H7 (cell line): ENCODE data around the gene LPAR1. TPM values are rescaled to one million over a fixed set of nuclear protein-coding genes. Genes with fewer than 3 reads are reported as not detected.

Experiments used
- DNase-seq: peaks from one replicate; pipeline ENCODE4 v3.0.0; 2012
- H3K27me3 ChIP-seq: 2 replicates; pipeline ENCODE4 v1.6.0; 2011; ENCODE audit warnings: mild to moderate bottlenecking, low read length; ENCODE audit not compliant: control insufficient read depth, insufficient read depth
- H3K36me3 ChIP-seq: replicated peaks from 2 replicates; pipeline ENCODE4 v1.5.1; 2011; ENCODE audit warnings: low read length; ENCODE audit not compliant: control insufficient read depth, insufficient read depth
- H3K4me3 ChIP-seq: 2 replicates; pipeline ENCODE4 v1.5.1; 2011; ENCODE audit warnings: low read depth, mild to moderate bottlenecking, control low read depth, low read length, moderate library complexity; ENCODE audit not compliant: insufficient read depth
- total RNA-seq: library from RNA; depleted of rRNA; stranded (reverse); fragments of >200 nt; shearing (Covaris generic); gene quantifications from 2 replicates; pipeline ENCODE4 v1.2.3, GENCODE V29; 2014

The LPAR1 gene
- total RNA-seq, 1 experiment from 2014 or later = 7.1 TPM

DNA sequence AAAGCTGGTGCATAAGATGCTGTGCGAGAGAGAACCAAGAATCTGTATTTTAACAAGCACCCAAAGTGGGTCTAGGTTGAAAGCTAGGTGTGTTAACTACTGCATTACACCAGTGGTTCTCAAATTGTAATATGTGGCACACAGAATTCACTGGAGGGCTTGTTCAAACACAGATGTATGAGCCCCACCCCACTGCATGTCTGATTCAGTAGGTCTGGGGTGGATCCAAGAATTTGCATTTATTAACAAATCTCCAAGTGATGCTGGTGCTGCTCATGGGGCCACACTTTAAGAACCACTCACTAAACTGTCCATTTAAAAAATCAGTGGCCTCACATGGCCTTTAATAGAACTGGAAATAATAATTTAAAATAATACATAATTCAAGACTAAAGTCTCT, 40.4 kb downstream of the LPAR1 start:
- Histone ChIP-seq H3K4me3 (no peak overlapping the region), H3K36me3 (no peaks in the 10 kb centered on the region), H3K27me3 (no peaks in the 10 kb centered on the region)
- no peak for DNase-seq

DNA sequence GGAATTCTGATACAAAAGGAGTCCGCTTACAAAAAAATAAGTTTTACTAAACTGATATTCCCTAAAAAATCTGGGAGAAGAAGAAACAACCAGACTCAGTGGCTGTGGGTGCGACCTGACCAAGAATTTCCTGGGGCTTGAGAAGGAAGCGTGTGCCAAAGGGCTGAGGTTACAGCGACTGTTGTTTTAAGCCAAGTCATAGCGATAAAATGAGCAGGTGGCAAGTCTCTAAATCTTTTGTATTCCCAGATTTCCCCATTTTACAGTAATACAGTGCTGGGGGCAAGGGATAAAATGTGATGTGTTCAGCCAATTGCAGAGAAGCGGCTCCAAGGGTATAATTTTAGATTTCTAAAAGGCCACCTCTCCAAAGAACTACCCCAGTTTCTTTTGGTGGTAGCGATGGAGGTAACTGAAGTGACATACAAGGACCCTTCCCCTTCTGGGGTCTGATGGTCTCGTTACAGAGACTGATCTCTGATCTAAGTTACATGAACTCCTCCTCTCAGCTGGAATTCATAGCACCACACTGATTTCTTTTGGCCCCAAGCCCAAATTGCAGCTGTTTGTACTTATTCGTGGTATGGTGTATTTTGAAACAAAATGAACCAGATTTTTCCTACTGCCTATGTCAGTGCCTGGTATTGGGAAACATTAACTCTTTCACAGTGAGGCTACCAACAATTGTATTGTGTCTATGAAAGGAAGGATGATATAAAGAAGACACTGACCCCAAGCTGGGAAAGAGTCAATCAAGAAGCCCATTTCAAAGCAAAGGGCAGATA, 41.6 kb downstream of the LPAR1 start:
- no peak for DNase-seq
- no peak overlapping the region for H3K4me3 ChIP-seq
- no peaks in the 10 kb centered on the region for H3K27me3 ChIP-seq
- H3K36me3 ChIP-seq = no peaks in the 10 kb centered on the region

DNA sequence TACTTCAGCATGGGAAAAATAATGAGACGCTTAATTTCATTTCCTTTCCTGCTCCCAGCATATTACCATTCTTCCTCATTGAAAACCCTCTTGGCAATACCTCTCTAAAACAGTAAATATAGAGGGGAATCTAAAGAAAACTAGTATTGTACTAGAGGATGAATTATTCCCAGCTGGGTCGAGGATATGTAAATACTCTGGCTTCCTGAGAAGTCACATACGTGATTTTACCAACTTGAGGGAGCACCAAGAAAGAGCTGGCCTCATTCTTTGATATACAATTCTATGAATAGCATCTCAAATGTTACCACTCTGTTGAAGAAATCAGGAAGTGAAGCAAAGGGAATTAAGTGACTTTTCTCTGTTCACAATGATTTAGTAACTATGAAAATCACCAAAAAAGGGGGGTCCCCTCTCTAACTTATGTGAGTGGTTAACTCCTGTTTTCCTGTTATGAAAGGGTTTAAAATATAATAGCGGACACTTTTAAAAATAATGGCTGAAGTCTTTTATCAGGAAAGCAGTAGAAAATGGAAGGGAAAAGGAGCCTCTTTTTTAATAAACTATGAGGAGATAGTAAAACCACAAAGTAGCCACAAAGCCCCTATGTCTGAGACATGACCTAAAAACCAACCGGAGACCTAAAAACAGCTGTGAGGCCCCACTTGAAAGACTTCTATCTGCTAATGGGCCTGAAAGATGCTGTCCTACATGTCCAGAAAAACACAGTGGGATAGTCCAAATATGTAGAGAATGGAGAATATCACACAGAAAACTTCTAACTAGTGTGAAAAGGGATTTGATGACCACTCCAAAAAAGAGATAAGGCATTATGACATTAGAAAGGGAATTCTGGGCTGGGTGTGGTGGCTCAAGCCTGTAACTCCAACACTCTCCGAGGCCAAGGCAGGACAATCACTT, 42.6 kb downstream of the LPAR1 start:
- Histone ChIP-seq H3K36me3 (no peaks in the 10 kb centered on the region), H3K4me3 (no peak overlapping the region), H3K27me3 (no peaks in the 10 kb centered on the region)
- DNase-seq = no peak

DNA sequence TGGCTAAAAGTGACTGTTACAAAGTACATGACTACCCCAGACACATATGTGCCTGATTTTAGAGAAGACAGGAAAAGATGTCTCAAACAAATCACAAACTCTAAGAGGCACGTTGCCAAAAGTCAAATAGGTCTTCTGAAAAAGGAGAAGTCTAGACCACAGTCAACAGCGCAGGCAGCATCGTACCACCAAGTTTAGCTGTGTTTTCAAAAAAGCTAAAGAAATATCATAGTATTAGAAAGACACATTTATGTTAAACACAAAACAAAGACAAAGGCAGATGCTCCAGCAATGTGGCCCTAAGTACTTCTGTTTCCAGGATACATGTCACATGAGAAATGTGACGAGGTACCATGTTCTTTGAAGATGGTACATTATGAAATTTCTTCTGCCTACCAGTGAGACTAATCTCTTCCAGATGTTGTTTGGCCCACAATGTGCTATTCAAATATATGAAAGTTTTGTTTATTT, 43.5 kb downstream of the LPAR1 start:
- no peak overlapping the region for H3K4me3 ChIP-seq
- H3K36me3 ChIP-seq = no peaks in the 10 kb centered on the region
- DNase-seq = no peak
- no peaks in the 10 kb centered on the region for H3K27me3 ChIP-seq

DNA sequence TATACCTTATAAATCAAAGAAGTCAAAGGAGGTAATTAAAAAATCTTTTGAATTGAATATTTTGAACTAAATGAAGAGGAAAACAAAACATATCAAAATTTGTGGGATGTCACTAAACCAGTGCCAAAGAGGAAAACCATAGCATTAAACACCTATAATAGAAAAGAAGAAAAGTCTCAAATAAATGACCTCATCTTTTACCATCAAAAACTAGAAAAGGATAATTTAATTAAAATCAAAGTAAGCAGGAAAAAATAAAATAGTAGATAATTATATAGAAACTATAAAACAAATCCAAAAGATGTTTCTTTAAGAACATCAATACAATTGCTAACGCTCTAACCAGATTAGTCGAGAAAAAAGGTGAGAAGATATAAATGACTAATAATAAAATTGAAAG, 47.8 kb downstream of the LPAR1 start:
- no peak for DNase-seq
- Histone ChIP-seq H3K4me3 (no peak overlapping the region), H3K36me3 (no peaks in the 10 kb centered on the region), H3K27me3 (no peaks in the 10 kb centered on the region)

DNA sequence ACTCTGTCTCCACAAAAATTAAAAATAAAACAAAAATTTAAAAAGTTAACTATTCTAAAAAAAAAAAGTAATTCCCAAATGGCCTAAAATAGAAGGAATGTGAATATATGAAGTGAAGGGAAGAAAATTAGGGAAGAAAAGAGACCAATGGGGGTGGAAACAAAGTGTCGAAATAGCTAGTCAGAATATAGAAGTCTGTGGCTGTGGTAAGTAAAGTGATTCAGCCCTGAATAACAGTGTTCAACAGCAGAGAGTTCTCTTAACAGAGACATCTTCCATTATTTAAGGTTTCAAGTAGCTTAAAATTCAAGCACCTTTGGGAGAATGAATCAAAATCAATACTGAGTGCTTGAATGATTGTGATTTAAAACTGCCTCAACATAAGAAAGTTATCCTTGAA, 51.7 kb downstream of the LPAR1 start:
- Histone ChIP-seq H3K27me3 (no peaks in the 10 kb centered on the region), H3K4me3 (no peak overlapping the region), H3K36me3 (no peaks in the 10 kb centered on the region)
- DNase-seq = no peak

DNA sequence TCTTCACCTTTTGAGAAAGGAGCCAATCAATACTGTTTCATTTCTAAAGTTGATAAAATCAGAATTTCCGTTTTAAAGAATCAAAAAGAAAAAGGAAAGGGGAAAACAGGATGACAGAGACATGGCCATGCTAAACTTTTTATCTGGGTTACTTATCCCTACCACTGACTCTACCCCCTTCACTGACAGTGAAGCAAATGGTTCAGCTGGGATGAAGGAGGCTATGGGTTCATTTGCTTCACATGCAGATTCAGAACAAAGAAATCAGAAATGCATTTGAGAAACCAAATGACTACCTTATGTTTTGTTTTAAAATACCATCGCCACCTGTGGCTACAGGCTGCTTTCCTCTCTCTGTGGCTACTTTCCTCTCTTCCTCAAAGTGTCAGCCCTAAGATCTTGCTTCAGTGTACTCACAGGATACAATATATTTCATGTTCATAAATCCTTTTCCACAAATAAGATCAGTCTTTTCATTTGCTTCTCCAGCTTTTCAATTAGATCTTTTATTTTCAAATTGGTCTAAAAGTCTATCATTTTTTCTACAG, 53.3 kb downstream of the LPAR1 start:
- Histone ChIP-seq H3K4me3 (no peak overlapping the region), H3K36me3 (no peaks in the 10 kb centered on the region), H3K27me3 (no peaks in the 10 kb centered on the region)
- DNase-seq = peak; percentile 1

DNA sequence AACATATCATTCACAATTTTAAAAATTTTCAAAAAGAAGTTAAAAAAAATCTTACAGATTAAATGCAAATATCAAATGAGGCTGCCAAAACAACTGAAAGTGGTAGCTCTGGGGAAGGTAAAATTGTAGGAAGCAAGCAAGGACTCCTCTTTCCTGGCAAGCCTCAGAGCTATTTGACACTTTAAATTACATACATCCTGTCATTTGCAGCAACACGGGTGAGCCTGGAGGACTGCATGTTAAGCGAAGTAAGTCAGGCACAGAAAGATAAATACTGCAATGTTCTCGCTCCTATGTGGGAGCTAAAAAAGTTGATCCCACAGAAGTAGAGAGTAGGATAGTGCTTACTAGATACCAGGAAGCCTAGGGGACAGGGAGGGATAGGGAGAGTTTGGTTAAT, 58.0 kb downstream of the LPAR1 start:
- no peaks in the 10 kb centered on the region for H3K27me3 ChIP-seq
- no peaks in the 10 kb centered on the region for H3K36me3 ChIP-seq
- no peak for DNase-seq
- no peak overlapping the region for H3K4me3 ChIP-seq

DNA sequence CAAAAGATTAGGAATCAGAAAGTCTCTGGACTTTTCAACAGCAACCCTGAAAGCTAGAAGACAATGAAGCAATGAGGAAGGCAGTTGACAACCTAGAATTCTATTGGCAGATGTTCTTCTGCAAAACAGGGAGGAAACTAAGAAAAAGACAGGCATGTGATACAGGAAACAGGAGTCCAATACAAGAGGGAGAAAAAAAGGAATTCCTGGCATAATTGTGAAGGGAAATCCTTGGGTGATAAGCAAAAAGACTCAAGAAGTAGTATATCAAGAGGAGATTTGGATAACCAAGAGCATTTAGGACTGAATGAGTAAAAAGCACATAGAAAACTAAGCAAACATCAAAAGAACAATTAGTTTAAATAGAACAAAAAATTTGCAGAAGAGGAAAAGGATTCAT, 58.6 kb downstream of the LPAR1 start:
- DNase-seq = no peak
- Histone ChIP-seq H3K27me3 (no peaks in the 10 kb centered on the region), H3K36me3 (no peaks in the 10 kb centered on the region), H3K4me3 (no peak overlapping the region)

DNA sequence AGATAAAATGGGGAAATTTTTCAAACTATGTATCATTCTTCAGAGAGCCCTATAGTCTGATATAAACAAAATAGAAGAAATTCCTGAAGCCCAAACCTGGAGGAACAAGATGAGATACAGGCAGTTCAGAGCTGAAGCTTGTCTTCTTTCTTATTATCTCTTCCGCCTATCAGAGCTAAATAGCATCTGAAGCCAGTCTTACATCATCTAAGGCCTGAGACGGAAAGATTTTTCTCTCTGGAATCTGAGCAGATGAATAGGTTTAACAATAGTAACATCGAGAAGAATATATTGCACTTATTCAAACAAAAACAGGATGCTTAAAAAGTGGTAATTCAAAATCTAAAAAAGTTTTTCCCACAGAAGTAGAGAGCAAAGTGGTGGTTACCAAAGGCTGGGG, 59.8 kb downstream of the LPAR1 start:
- no peak for DNase-seq
- no peaks in the 10 kb centered on the region for H3K36me3 ChIP-seq
- no peaks in the 10 kb centered on the region for H3K27me3 ChIP-seq
- H3K4me3 ChIP-seq = no peak overlapping the region

DNA sequence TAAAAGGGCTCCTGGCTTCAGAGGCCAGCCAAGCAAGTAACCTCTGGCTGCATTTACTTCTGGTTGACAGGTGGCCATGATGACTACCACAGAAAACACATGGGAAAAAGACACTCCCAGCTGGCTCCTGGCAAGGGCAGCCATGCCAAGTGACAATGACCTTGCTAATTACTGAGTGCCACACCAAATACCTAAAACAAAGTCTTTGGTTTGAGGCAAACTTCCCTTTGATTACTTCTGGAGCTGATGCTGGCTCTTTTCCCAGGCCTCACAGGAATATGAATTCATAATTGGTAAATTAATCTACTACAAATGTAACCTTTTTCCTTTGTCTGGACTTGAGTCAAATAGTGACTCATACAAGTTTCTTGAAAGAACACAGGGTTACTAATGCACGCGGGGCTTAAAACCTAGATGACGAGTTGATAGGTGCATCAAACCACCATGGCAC, 61.0 kb downstream of the LPAR1 start:
- no peak for DNase-seq

DNA sequence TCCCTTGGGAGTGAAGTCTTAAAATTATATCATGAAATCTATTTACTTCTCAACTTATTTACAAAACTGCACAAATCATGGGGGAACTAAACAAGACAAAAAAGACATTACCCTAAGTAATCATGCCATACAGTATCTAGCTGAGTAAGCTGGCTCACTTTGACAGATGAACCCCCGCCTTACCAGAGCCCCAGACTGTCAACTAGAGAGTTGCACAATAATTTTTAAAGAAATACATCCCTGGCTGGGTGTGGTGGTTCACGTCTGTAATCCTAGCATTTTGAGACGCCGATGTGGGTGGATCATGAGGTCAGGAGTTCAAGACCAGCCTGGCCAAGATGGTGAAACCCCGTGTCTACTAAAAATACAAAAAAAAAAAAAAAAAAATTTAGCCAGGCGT, 62.3 kb downstream of the LPAR1 start:
- H3K4me3 ChIP-seq = no peak overlapping the region
- no peak for DNase-seq
- H3K36me3 ChIP-seq = no peaks in the 10 kb centered on the region
- no peaks in the 10 kb centered on the region for H3K27me3 ChIP-seq

More for the DNA sequence above, 61.0 kb downstream of the LPAR1 start:
- Histone ChIP-seq H3K27me3 (no peaks in the 10 kb centered on the region), H3K36me3 (no peaks in the 10 kb centered on the region), H3K4me3 (no peak overlapping the region)

DNA sequence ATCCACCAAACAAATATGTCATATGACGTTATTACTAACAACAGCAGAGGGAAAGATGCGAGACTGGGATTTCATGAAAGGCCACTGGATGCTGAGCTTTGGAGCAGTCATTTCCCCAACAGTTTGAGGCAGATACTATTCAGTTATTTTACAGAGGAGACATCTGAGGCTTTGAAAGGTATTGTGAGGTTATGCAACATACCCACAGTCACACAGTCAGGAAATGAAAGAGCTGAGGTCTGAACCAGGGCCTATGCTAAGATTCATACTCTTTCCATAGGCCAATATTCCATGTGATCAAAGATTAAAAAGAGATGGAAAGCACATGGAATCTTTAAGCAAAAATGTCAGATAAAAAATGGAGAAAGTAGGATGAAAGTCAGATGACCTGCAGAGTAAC, 63.0 kb downstream of the LPAR1 start:
- Histone ChIP-seq H3K36me3 (no peaks in the 10 kb centered on the region), H3K27me3 (no peaks in the 10 kb centered on the region), H3K4me3 (no peak overlapping the region)
- DNase-seq = no peak

DNA sequence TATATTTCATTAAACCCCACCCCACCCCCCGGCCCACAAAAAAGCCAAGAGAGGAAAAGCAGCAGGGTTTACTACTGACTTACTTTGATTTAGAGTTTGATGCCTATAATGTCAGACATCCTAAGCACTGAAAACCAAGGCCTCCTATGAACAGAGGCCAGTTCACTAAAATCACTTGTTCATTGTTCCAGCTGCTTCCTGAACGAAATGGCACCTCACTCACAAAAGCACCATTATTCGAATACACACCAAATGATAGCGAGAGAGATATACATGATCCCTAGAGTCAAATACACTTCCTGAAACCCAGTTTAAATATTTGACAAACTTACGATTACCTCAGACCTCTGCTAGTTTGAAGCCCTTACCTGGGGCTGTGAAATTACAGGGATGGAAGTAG, 66.6 kb downstream of the LPAR1 start:
- no peaks in the 10 kb centered on the region for H3K27me3 ChIP-seq
- no peaks in the 10 kb centered on the region for H3K36me3 ChIP-seq
- H3K4me3 ChIP-seq = no peak overlapping the region
- no peak for DNase-seq

DNA sequence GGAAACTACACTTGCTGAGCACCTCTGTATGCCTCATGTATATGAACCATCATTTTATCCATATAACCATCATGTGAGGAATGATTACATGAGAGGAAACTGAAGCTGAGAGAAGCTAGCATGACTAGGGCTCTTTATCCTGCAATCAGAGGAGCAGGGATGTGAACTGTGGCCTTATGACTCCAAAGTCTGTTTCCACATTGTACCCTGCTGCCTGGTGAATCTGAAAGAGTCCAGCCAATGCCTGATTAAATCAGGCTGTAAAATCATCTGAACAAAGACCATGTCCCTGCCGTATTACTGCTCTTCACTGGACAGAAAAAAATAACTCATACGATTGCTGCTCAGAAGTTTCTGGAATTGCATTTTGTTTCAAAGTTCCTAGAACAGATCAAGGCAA, 67.0 kb downstream of the LPAR1 start:
- DNase-seq = no peak
- Histone ChIP-seq H3K27me3 (no peaks in the 10 kb centered on the region), H3K36me3 (no peaks in the 10 kb centered on the region), H3K4me3 (no peak overlapping the region)
